Prostate gland (tissue), 2 donors: ENCODE results near the gene INKA2.

Source experiments
- CTCF ChIP-seq, 4 experiments: fragments of 200-600 bp in 2 of 4; fragments of 450-650 bp in 2 of 4; sonication (generic) in 2 of 4; IDR thresholded peaks; 1 replicate in 3 of 4; 2 replicates in 1 of 4; pipeline ENCODE4 v1.5.1; 2016 to 2019; ENCODE audit warnings: antibody characterized with exemption in 4 of 4, mild to moderate bottlenecking in 2 of 4, moderate library complexity in 2 of 4
- POLR2A ChIP-seq: fragments of 450-650 bp; IDR thresholded peaks from one replicate; pipeline ENCODE4 v1.6.1; 2016; ENCODE audit warnings: antibody characterized with exemption, mild to moderate bottlenecking
- POLR2AphosphoS5 ChIP-seq: sonication (generic); formaldehyde crosslinking; IDR thresholded peaks from one replicate; pipeline ENCODE4 v1.6.1; 2017; ENCODE audit warnings: antibody characterized with exemption

- no peak for TF ChIP-seq POLR2A
- no peak for TF ChIP-seq CTCF (IDR thresholded peaks at IDR 0.05)
- no peak for TF ChIP-seq POLR2AphosphoS5
Measured at GRCh38 chr1:111776391-111776790, 37.2 kb upstream of the INKA2 start.
